ENCODE data around the gene EVX2.

EVX2 gene

DNA sequence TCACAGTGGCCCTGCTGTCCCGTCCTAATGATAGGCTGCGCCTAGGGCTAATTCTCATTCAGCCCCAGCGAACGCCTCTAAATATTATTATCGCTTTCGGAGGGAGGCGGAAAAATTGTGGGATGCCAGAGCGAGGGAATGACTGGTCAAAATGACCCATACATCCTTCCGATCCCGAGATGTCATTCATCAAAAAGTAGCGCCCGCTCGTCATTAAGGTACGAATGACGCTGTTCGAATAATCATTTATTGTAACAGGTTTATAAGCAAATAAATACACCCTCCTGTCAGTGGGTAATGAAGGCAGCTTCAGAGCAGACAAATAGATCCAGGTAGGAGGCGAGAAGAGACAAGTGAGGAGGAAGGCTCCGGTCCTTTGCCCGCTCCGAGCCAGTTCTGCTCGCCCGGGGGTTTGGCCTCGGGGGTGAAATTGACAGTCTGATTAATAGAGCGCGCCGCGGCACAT is at the start of gene EVX2:
EVX2 (minus strand) TSS at position 167 of the 466 bp plus-strand sequence. CDS start 186 bp downstream, outside the sequence.
- no peak for DNase-seq

DNA sequence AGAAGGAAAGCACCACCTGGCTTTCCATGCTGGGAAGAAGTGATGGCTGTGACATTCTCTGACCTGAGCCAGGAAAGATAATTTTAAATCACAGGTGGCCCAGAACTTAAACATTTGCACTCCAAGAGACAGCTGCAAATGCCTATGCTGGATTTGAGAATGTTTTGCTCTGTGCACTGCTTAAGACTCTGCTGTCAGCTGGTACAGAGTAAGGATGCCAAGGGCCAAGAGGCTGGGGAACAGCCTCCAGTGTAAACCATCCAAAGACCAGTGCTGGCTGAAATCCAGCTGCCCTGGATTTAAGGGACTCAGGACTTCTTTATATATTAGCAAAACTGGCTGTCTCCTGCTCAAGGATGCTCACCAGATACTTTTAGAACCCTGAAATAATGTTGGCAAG is 49.6 kb upstream of the EVX2 start:
- no peak for DNase-seq

DNA sequence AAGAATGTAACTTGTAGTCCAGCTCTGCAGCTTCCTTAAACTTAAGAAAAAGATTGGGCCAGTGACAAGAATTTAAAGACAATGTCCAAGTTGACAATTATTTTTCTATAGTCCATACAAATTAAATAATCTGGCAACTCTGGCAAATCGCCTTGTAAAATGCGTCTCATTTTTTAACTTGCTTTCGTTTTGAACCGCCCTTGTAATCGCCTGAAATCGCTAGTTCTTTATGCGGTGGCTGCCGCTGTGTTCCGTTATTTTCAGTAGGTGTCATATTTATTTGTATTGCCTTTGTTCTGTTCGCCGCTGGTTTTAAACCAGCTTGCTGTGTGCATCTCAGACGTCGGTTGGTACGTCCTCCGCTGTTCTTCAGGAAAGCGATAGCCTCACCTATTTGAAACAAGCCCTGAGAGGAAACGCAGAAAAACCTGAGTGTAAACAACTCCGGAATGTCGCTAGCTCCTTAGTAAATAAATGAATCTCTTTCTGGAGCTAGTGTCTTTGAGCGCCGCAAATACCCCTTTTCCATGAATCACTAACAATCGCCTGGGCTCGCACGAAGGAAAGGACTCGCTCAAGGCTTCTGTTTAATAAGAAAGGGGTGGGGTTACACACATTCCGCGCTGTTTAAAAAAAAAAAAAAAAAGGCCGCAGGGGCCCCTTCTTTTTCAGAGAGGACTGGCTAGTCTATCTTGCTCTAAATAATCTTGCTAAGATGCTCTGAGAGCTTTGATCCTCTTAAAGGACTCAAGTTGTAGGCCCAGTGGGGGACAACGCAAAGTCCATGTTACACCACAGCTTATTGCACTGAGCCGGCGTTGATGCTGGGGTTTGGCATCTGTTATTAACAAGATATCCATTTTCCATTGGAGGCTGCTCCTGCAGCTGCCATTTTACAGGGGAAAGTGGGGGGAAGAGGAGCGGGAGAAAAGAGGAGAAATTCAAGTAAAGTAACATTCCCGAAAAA is 48.7 kb upstream of the EVX2 start:
- DNase-seq: no peak

GRCh38 chr2:176131848-176132158 is 48.0 kb upstream of the EVX2 start:
- DNase-seq: no peak

GRCh38 chr2:176130957-176131847 is 47.4 kb upstream of the EVX2 start:
- DNase-seq: no peak

- DNase-seq: no peak
Observed at GRCh38 chr2:176130147-176130956, 46.6 kb upstream of the EVX2 start.

GRCh38 chr2:176129813-176130146 is 46.0 kb upstream of the EVX2 start:
- DNase-seq: no peak

- DNase-seq: peak; percentile 38
Observed at GRCh38 chr2:176128982-176129796, 45.4 kb upstream of the EVX2 start, which contains the start of gene HOXD8. Gene HOXD8, plus strand, starts transcription at chr2:176129705. Its CDS starts 662 bp downstream, at chr2:176130367.

DNA sequence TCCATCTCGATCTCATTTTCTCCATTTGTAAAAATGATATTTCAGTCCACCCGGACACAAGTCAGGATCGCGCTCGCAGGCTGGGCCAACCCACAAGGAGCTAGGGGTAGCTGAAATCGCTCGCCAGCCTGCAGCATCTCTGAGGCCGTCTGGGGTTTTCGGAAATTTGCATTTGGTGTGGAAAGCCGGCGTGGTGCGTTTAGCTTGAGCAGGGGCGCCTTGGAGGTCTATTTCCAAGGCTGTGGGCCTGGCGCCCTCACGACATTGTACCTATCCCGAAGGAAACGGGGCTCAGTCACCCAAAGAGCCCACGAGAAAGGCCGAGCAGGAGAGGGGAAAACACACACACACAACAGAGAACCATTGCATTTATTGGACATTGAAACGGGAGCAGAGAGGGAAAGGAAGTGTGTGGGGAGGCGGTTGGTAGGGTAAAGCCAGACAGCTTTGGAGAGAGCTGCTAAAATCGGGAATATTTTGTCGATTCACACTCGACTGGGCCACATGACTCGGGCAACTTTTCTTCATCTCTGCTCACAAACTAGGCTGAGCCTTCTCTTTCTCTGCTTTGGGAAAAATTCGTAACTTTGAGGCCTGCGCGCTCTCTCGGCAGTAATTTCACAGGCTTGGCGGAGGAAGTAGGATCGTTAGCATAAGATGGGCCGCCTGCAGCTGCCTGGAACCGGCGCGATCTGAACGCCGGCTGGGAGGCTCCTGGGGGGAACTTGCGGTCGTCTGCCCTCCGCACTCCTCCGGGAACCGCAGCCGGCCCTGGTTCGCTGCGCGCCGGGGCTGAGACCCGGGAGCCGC is 44.6 kb upstream of the EVX2 start:
- DNase-seq: no peak

GRCh38 chr2:176127774-176128072 is 44.0 kb upstream of the EVX2 start:
- DNase-seq: no peak

GRCh38 chr2:176126929-176127773 is 43.4 kb upstream of the EVX2 start:
- DNase-seq: peak; percentile 79

GRCh38 chr2:176125772-176126054 is 42.0 kb upstream of the EVX2 start:
- DNase-seq: no peak

DNA sequence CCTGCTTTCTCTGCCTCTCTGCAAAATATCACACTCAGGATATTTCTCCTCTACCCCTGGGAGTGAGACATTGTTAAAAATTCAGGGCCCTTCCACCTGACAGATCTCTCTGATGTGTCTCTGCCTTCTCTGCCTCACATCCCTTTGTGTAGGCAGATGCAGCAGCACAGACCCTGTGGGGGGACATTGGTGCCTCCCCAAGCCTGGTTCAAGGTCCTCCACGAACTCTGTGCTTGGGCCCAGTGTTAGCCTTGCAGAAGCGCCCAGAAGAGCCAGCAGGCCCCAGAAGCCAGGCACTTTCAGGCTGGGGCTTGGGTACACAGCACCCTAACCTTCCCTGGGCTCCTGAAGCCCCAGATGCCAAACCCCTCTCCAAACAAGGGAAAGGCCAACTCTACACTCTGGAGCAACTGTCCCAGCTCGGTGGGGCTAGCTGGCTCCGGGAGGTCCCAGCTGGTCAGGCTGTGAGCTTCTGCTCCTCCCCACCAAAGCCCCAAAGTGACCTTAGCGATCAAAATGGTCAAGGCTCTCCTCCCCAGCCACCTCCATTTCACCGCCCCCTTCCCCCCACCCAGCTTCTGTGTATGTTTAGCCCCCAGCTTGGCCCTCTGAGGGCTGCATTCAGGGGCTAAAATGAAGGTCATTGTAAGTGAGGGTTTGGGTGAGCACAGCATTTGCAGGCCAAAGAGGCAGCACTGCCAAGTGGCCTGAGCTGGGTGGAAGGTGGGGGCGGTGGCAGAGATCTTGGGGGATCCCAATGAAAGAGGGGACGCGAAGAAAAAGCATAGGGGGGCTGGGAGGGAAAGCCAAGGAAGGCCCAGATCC is 41.4 kb upstream of the EVX2 start:
- no peak for DNase-seq

GRCh38 chr2:176124110-176124946 is 40.6 kb upstream of the EVX2 start:
- no peak for DNase-seq

GRCh38 chr2:176123411-176124109 is 39.8 kb upstream of the EVX2 start:
- no peak for DNase-seq

GRCh38 chr2:176122683-176123410 is 39.1 kb upstream of the EVX2 start, which contains the start of gene HOXD9:
Gene HOXD9, plus strand, starts transcription at chr2:176122719. Its CDS starts 50 bp downstream, at chr2:176122769.
- no peak for DNase-seq

- DNase-seq: no peak
Observed at GRCh38 chr2:176122052-176122682, 38.4 kb upstream of the EVX2 start.

All from NCI-H2107 (cell line).